Osteoblast (primary cell): ENCODE data around the gene HIGD2A. TPM values are rescaled to one million over a fixed set of nuclear protein-coding genes. Genes with fewer than 3 reads are reported as not detected.
A peak's percentile ranks its signal among the peaks of the same experiment; 100 is the strongest.

Source experiments
- DNase-seq: peaks from one replicate; pipeline ENCODE4 v3.0.0; 2011; ENCODE audit warnings: low spot score, mixed read lengths; ENCODE audit not compliant: insufficient read length; ENCODE audit errors: missing footprints
- H2AFZ ChIP-seq: 2 replicates; pipeline ENCODE4 v1.6.0; 2011; ENCODE audit warnings: mild to moderate bottlenecking, low read length
- H3K27ac ChIP-seq: 2 replicates; pipeline ENCODE4 v1.5.1; 2011; ENCODE audit warnings: mild to moderate bottlenecking, low read depth, low read length, moderate library complexity
- H3K27me3 ChIP-seq: 2 replicates; pipeline ENCODE4 v1.6.0; 2012; ENCODE audit warnings: mild to moderate bottlenecking, control low read depth, inconsistent platforms, low read length, moderate library complexity; ENCODE audit not compliant: insufficient read depth
- H3K36me3 ChIP-seq: 2 replicates; pipeline ENCODE4 v1.5.1; 2011; ENCODE audit warnings: mild to moderate bottlenecking, low read length, control low read depth, moderate library complexity; ENCODE audit not compliant: insufficient read depth
- H3K4me1 ChIP-seq: 2 replicates; pipeline ENCODE4 v1.5.1; 2011; ENCODE audit warnings: mild to moderate bottlenecking, low read length, control low read depth, moderate library complexity; ENCODE audit not compliant: insufficient read depth
- H3K4me2 ChIP-seq: 2 replicates; pipeline ENCODE4 v1.6.0; 2011; ENCODE audit warnings: mild to moderate bottlenecking, low read length; ENCODE audit not compliant: insufficient read depth
- H3K4me3 ChIP-seq: fragments of 200-600 bp; sonication (generic); 3 replicates; pipeline ENCODE4 v1.5.1; 2012; ENCODE audit warnings: mild to moderate bottlenecking, low read length, inconsistent platforms; ENCODE audit not compliant: insufficient read depth
- H3K79me2 ChIP-seq: 2 replicates; pipeline ENCODE4 v1.6.0; 2012; ENCODE audit warnings: mild to moderate bottlenecking, low read length, control low read depth, inconsistent platforms; ENCODE audit not compliant: insufficient read depth
- H3K9me3 ChIP-seq: 2 replicates; pipeline ENCODE4 v1.5.1; 2011; ENCODE audit warnings: low read depth, low read length, control low read depth
- H4K20me1 ChIP-seq: 2 replicates; pipeline ENCODE4 v1.6.0; 2012; ENCODE audit warnings: mild to moderate bottlenecking, low read length, control low read depth; ENCODE audit not compliant: insufficient read depth
- total RNA-seq: library from RNA; depleted of rRNA; stranded (reverse); fragments of >200 nt; gene quantifications from 2 replicates; pipeline ENCODE4 v1.2.3, GENCODE V29; 2012
- TF ChIP-seq, protein P1 (sequence below): IDR thresholded peaks from 2 replicates; pipeline ENCODE4 v1.5.1; 2011; ENCODE audit warnings: mild to moderate bottlenecking, low read depth, low read length, moderate library complexity; ENCODE audit errors: extremely low read depth

HIGD2A gene
- total RNA-seq, 1 donor = 34.7 TPM

DNA sequence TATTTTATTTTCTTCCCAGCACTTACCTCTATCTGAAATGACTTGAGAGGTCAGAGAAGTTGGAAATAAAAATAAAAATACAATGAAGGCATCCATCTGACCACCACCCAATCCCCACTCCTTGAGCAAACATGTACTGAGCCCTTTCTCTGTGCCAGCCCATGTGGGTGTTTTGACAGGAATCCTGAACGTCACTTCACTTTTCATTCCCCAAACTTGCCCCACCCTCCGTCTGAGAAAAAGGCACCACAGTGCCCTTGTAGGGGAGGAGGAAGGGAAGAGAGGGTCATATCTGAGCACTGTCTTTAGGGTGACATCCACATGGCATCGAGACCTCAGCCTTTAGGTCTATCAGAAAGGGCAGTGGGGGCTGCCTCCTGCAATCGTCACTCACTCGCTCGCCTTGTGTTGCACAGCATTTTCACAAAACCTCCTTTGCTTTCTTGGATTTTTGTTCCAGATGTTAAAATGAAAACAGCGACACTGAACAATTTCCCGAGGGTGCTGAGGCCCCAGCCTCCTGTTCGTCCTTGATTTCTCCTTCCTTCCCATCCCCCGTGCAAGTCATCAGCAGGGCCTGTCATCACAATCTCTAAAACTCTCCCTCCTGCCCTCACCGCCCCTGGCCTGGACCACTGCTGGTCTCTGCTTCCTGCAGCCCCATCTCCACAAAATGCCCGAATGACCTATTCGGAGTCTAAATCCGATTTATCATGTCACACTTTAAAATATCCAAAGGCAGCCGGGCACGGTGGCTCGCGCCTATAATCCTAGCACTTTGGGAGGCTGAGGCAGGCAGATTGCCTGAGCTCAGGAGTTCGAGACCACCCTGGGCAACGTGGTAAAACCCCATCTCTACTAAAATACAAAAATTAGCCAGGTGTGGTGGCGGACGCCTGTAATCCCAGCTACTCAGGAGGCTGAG lies 13.0 kb downstream of the HIGD2A start:
- DNase-seq = no peak
- TF ChIP-seq, protein P1, sequence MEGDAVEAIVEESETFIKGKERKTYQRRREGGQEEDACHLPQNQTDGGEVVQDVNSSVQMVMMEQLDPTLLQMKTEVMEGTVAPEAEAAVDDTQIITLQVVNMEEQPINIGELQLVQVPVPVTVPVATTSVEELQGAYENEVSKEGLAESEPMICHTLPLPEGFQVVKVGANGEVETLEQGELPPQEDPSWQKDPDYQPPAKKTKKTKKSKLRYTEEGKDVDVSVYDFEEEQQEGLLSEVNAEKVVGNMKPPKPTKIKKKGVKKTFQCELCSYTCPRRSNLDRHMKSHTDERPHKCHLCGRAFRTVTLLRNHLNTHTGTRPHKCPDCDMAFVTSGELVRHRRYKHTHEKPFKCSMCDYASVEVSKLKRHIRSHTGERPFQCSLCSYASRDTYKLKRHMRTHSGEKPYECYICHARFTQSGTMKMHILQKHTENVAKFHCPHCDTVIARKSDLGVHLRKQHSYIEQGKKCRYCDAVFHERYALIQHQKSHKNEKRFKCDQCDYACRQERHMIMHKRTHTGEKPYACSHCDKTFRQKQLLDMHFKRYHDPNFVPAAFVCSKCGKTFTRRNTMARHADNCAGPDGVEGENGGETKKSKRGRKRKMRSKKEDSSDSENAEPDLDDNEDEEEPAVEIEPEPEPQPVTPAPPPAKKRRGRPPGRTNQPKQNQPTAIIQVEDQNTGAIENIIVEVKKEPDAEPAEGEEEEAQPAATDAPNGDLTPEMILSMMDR = no peak
- H3K4me1 ChIP-seq = no peaks in the 10 kb centered on the region
- no peaks in the 10 kb centered on the region for H3K27me3 ChIP-seq
- no peak overlapping the region for H3K4me3 ChIP-seq
- H3K36me3 ChIP-seq = peaks cover 9% of the 10 kb centered on the region
- H2AFZ ChIP-seq = no peak overlapping the region
- no peaks in the 10 kb centered on the region for H3K79me2 ChIP-seq
- H4K20me1 ChIP-seq = peaks cover 3% of the 10 kb centered on the region
- no peak overlapping the region for H3K4me2 ChIP-seq
- H3K9me3 ChIP-seq = no peaks in the 10 kb centered on the region
- no peak overlapping the region for H3K27ac ChIP-seq

DNA sequence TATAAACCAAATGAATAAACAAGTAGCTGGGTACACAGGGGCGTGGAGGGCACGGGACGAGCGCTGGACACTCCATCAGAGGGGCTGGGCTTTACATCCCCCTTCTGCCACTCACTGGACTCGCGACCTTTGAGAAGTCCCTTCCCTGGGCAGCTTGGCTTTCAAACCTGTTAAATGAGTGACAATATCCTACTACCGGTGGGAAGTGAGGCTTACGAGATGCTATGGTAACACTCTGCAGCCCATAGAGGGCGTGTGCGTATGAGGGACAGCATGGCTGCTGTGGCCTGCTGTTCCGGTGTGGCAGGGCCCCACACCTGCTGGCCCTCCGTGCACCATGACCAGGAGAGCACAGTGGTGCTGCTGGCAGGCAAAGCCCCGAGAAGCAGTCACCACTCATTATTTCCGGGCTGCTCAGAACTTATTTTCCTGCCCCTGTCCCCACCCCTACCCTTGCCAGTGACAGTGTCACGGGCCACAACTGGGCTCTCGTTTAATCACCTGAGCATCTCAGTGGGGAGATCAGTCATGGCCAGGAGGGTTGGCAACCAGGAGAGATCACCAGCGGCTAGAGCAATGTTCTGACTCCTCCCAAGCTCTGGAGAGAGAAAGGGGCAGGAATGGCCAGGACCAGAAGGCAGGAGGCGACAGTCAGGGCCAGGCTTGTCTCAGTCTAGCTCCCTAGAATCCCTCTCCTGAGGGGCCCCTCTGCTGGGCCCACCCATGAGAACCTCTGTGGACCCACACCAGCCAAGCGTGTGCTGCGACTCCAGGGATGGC lies 17.3 kb downstream of the HIGD2A start:
- TF ChIP-seq, protein P1 = peak; percentile 11
- Histone ChIP-seq H3K4me1 (no peaks in the 10 kb centered on the region), H3K36me3 (peaks cover 16% of the 10 kb centered on the region), H3K79me2 (peaks cover 5% of the 10 kb centered on the region), H4K20me1 (peaks cover 10% of the 10 kb centered on the region), H3K27ac (no peak overlapping the region), H2AFZ (no peak overlapping the region), H3K9me3 (no peaks in the 10 kb centered on the region), H3K27me3 (no peaks in the 10 kb centered on the region), H3K4me3 (no peak overlapping the region), H3K4me2 (no peak overlapping the region)
- no peak for DNase-seq

DNA sequence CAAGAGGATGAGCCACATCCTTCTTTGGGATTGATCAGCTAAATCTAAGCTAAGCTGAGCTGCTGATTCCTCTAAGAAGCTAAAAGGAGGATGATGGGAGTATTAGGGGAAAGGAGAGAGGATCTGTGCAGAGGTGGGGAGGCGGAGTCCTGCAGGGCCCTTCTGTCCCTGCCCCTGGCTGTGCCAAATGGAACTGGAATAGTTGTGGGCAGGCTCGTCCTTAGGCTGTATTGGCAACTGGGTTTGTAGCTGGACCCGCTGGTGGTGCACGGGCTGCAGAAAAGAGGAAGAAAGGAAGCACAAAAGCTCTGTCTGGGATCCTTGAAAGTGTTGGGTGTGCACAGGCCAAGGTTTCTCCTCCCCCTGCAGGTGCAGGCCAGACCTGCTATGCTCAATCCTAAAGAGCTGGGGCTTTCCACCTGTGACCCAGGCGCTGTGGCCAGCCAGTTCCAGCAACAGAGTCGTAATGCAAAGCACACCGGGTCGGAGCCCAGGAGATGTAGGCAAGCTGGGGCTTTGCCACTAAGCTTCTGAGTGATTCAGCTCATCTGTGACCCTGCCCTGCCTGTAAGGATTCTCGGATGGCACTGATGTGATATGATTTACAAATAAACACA lies 18.0 kb downstream of the HIGD2A start:
- TF ChIP-seq, protein P1 = no peak
- DNase-seq = no peak
- Histone ChIP-seq H3K9me3 (no peaks in the 10 kb centered on the region), H3K27me3 (no peaks in the 10 kb centered on the region), H3K36me3 (peaks cover 16% of the 10 kb centered on the region), H3K4me1 (peaks cover 2% of the 10 kb centered on the region), H3K79me2 (peaks cover 12% of the 10 kb centered on the region), H3K4me2 (no peak overlapping the region), H3K27ac (no peak overlapping the region), H2AFZ (no peak overlapping the region), H4K20me1 (peaks cover 17% of the 10 kb centered on the region), H3K4me3 (no peak overlapping the region)
